GM12874 (cell line): ENCODE results near the gene SIPA1L2.

Experiments used
- TF ChIP-seq, protein P1 (sequence below): IDR thresholded peaks from 2 replicates; pipeline ENCODE4 v1.5.1; 2011; ENCODE audit warnings: low read depth, mild to moderate bottlenecking, control low read depth, low read length, moderate library complexity; ENCODE audit not compliant: insufficient read depth

Gene SIPA1L2

GRCh38 chr1:232624546-232625281, 5.2 kb downstream of the SIPA1L2 start:
- TF ChIP-seq, protein P1, sequence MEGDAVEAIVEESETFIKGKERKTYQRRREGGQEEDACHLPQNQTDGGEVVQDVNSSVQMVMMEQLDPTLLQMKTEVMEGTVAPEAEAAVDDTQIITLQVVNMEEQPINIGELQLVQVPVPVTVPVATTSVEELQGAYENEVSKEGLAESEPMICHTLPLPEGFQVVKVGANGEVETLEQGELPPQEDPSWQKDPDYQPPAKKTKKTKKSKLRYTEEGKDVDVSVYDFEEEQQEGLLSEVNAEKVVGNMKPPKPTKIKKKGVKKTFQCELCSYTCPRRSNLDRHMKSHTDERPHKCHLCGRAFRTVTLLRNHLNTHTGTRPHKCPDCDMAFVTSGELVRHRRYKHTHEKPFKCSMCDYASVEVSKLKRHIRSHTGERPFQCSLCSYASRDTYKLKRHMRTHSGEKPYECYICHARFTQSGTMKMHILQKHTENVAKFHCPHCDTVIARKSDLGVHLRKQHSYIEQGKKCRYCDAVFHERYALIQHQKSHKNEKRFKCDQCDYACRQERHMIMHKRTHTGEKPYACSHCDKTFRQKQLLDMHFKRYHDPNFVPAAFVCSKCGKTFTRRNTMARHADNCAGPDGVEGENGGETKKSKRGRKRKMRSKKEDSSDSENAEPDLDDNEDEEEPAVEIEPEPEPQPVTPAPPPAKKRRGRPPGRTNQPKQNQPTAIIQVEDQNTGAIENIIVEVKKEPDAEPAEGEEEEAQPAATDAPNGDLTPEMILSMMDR: no peak

DNA sequence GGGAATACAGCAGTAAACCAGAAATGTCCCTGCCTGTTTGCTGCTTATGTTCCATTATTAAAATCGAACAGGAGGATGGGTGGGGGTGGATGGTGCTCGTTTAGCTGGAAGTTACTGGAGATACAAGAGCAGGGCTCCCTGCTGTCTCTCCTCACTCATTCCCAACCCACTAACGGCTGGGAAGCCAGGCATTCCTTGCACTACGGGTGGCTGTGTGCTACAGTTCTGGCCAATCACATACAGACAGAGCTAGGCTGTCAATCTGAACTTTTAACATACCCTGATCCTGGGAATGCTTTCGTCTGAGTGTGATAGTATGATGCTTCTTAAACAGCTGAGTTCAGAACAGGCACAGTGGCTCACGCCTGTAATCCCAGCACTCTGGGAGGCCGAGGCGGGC, 7.0 kb downstream of the SIPA1L2 start:
- TF ChIP-seq, protein P1: no peak

GRCh38 chr1:232622378-232622777, 7.6 kb downstream of the SIPA1L2 start:
- TF ChIP-seq, protein P1: no peak

GRCh38 chr1:232621050-232621449, 8.9 kb downstream of the SIPA1L2 start:
- TF ChIP-seq, protein P1: no peak

DNA sequence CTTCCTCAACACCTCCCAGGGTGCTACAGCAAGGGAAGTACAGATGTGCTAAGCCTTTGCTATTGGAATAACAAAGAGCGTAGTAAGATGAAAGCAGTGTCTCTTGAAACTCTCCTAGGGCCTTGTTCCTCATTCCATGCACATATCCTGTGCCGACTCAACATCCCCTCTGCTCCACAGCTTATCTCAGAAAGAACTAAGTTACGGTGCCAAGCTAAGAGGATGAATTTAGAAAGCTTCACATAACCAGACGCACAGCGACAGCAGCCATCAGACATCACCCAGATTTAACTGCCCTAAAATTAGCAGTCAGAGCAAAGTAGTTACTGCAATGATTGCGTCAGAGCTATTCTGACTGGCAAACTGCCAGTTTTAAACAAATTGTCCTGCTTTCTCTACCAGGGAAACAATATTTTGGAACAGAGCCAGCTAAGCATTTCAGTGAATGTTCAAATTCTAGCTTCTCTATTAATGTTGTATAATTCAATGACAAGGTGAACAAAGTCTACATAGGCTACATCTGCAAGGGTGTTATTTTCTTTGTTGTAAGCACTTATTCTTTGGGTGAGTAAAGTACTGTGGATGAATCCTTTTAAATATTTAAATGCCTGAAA, 9.5 kb downstream of the SIPA1L2 start:
- TF ChIP-seq, protein P1: no peak

DNA sequence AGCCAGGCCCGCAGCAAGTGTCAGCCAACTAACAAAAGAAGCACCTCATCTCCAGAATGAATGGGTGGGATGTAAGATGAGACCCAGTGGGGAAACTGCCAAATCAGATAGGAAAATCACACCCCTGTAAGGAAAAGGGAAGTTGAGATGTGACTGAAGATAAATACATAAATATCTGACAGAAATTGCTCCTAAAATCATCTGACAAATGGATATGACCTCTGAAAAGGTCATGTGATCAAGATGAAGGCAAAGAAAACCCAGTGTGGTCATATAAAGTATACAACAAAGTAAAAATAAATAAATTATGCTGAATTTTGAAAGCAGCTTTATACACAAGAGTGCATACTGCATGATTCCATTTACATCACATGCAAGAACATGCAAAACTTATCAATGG, 12.7 kb downstream of the SIPA1L2 start:
- TF ChIP-seq, protein P1: no peak

GRCh38 chr1:232615306-232615800, 14.6 kb downstream of the SIPA1L2 start:
- TF ChIP-seq, protein P1: no peak
